HEK293 (cell line): ENCODE measurements around the gene CLN6.

Source experiments
- CTCF ChIP-seq: fragments of 450-650 bp; formaldehyde crosslinking; IDR thresholded peaks from 2 replicates; pipeline ENCODE4 v1.5.1; 2016; ENCODE audit warnings: missing biosample characterization, missing genetic modification characterization
- YY1 ChIP-seq: fragments of 450-650 bp; formaldehyde crosslinking; IDR thresholded peaks from 2 replicates; pipeline ENCODE4 v1.5.1; 2018; ENCODE audit warnings: missing biosample characterization, missing genetic modification characterization
- ZBTB20 ChIP-seq: fragments of 450-650 bp; formaldehyde crosslinking; IDR thresholded peaks from 2 replicates; pipeline ENCODE4 v1.5.1; 2016; ENCODE audit warnings: missing biosample characterization, missing genetic modification characterization
- ZFP37 ChIP-seq: fragments of 450-650 bp; formaldehyde crosslinking; IDR thresholded peaks from 2 replicates; pipeline ENCODE4 v1.5.1; 2016; ENCODE audit warnings: missing biosample characterization, missing genetic modification characterization
- ZNF311 ChIP-seq: fragments of 450-650 bp; formaldehyde crosslinking; IDR thresholded peaks from 2 replicates; pipeline ENCODE4 v1.5.1; 2017; ENCODE audit warnings: missing biosample characterization, missing genetic modification characterization, borderline replicate concordance
- ZNF530 ChIP-seq: fragments of 450-650 bp; formaldehyde crosslinking; IDR thresholded peaks from 2 replicates; pipeline ENCODE4 v1.5.1; 2016; ENCODE audit warnings: low read depth, missing biosample characterization, missing genetic modification characterization
- ZNF792 ChIP-seq: fragments of 450-650 bp; formaldehyde crosslinking; IDR thresholded peaks from 2 replicates; pipeline ENCODE4 v1.5.1; 2016; ENCODE audit warnings: missing biosample characterization, missing genetic modification characterization
- ZNF830 ChIP-seq: fragments of 450-650 bp; IDR thresholded peaks from 2 replicates; pipeline ENCODE4 v1.5.0; 2018; ENCODE audit warnings: missing biosample characterization, missing genetic modification characterization, low read depth, mild to moderate bottlenecking, moderate library complexity
- TF ChIP-seq, protein P1 (sequence below): fragments of 450-650 bp; formaldehyde crosslinking; IDR thresholded peaks from 2 replicates; pipeline ENCODE4 v1.5.1; 2016; ENCODE audit warnings: missing biosample characterization, missing genetic modification characterization, low read depth

DNA sequence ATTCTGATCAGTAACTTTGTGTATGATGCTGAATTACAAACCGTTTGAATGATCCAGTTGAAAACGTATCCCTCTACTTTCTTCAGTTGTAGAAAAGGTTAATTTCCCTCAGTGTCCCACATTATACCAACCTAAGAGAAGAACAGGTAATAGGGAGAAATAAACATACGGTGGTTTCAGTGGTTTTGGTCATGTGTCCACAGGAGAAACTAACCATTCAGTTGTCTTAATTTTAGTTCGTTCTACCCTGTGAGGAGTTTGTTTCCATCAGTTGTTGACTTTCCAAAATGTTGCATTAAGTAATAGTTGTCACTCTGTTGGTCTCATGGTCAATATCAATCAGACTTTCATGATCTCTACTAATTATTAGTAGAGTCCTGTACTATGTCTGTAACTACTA, 39.5 kb downstream of the CLN6 start:
- TF ChIP-seq ZNF830 (tag by site-specific recombination) (no peak), ZNF311 (tag by site-specific recombination) (no peak), YY1 (tag by site-specific recombination) (no peak), CTCF (tag by site-specific recombination) (no peak), ZBTB20 (tag by site-specific recombination) (no peak), ZNF530 (no peak), ZFP37 (tag by site-specific recombination) (no peak), ZNF792 (tag by site-specific recombination) (no peak)
- TF ChIP-seq, protein P1, sequence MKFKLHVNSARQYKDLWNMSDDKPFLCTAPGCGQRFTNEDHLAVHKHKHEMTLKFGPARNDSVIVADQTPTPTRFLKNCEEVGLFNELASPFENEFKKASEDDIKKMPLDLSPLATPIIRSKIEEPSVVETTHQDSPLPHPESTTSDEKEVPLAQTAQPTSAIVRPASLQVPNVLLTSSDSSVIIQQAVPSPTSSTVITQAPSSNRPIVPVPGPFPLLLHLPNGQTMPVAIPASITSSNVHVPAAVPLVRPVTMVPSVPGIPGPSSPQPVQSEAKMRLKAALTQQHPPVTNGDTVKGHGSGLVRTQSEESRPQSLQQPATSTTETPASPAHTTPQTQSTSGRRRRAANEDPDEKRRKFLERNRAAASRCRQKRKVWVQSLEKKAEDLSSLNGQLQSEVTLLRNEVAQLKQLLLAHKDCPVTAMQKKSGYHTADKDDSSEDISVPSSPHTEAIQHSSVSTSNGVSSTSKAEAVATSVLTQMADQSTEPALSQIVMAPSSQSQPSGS = no peak
